H1 (cell line): ENCODE data around the gene CPA4. TPM values are rescaled to one million over a fixed set of nuclear protein-coding genes. Genes with fewer than 3 reads are reported as not detected.

Experiments used
- CTCF ChIA-PET: fragments of 300-600 bp; sonication (Branson Sonifier 250); formaldehyde crosslinking; loops from one replicate; lab custom pipeline; 2021; ENCODE audit not compliant: partially characterized antibody; lab: Charles Lee
- POLR2A ChIA-PET: fragments of 300-600 bp; sonication (Branson Sonifier 250); formaldehyde crosslinking; loops from one replicate; lab custom pipeline; 2021; ENCODE audit warnings: inconsistent platforms; ENCODE audit not compliant: partially characterized antibody; lab: Charles Lee
- DNase-seq, 2 experiments: peaks; one replicate each; pipeline versions ENCODE4 v3.0.0 to v3.0.0-alpha.2; 2010 to 2022; ENCODE audit warnings: low spot score in 2 of 2, low read depth in 1 of 2, mixed read lengths in 1 of 2
- FAIRE-seq: peaks from 2 replicates; lab custom pipeline; 2011; peaks lifted over from hg19 to GRCh38; lab: Jason Lieb, UNC
- H2AFZ ChIP-seq: 2 replicates; pipeline ENCODE4 v1.8.1; 2012; ENCODE audit warnings: low read length, inconsistent platforms
- H2AK5ac ChIP-seq: 2 replicates; pipeline ENCODE4 v1.6.1; 2013; ENCODE audit warnings: low read depth, low read length
- H2BK120ac ChIP-seq: replicated peaks from 2 replicates; pipeline ENCODE3; 2013; ENCODE audit warnings: low read depth, low read length, inconsistent platforms
- H2BK12ac ChIP-seq: 2 replicates; pipeline ENCODE4 v1.6.1; 2013; ENCODE audit warnings: low read depth, low read length
- H2BK15ac ChIP-seq: 2 replicates; pipeline ENCODE4 v1.6.1; 2013; ENCODE audit warnings: low read length
- H2BK20ac ChIP-seq: 2 replicates; pipeline ENCODE4 v1.6.1; 2013; ENCODE audit warnings: low read length
- H2BK5ac ChIP-seq: 2 replicates; pipeline ENCODE4 v1.6.1; 2013; ENCODE audit warnings: low read depth, low read length
- H3K14ac ChIP-seq: 2 replicates; pipeline ENCODE4 v1.6.1; 2013; ENCODE audit warnings: inconsistent platforms; ENCODE audit not compliant: insufficient read length
- H3K18ac ChIP-seq: 2 replicates; pipeline ENCODE4 v1.6.1; 2013; ENCODE audit warnings: low read length; ENCODE audit errors: extremely low read depth
- H3K23ac ChIP-seq: 2 replicates; pipeline ENCODE4 v1.6.1; 2013; ENCODE audit warnings: inconsistent platforms; ENCODE audit not compliant: insufficient read length
- H3K23me2 ChIP-seq: 2 replicates; pipeline ENCODE4 v1.6.1; 2013; ENCODE audit warnings: low read depth, low read length
- H3K27ac ChIP-seq: 2 replicates; pipeline ENCODE4 v1.6.1; 2011; ENCODE audit warnings: low read depth, low read length, inconsistent platforms
- H3K27me3 ChIP-seq, 4 experiments: replicated peaks in 1 of 4; 1 replicate in 1 of 4; 2 replicates in 3 of 4; pipeline versions ENCODE4 v1.6.1 to v1.8.1; 2011 to 2013; ENCODE audit warnings: low read length in 3 of 4, mild to moderate bottlenecking in 3 of 4, inconsistent platforms in 2 of 4, mixed read lengths in 2 of 4, moderate library complexity in 1 of 4; ENCODE audit not compliant: control insufficient read depth in 3 of 4, insufficient read depth in 3 of 4; ENCODE audit errors: extremely low read depth in 1 of 4
- H3K36me3 ChIP-seq, 4 experiments: 2 replicates each; pipeline versions ENCODE4 v1.6.1 to v1.8.1; 2011 to 2013; ENCODE audit warnings: mild to moderate bottlenecking in 4 of 4, low read length in 3 of 4, moderate library complexity in 2 of 4, control low read depth in 1 of 4, inconsistent platforms in 1 of 4; ENCODE audit not compliant: insufficient read depth in 4 of 4, control insufficient read depth in 2 of 4
- H3K4ac ChIP-seq: replicated peaks from 2 replicates; pipeline ENCODE3; 2013; ENCODE audit warnings: low read length, low read depth, mixed read lengths, inconsistent platforms; ENCODE audit not compliant: insufficient read length
- H3K4me1 ChIP-seq, 4 experiments: replicated peaks in 1 of 4; 1 replicate in 1 of 4; 2 replicates in 3 of 4; pipeline versions ENCODE4 v1.6.1 to v1.8.1; 2011 to 2013; ENCODE audit warnings: low read length in 3 of 4, inconsistent platforms in 2 of 4, mixed read lengths in 1 of 4; ENCODE audit not compliant: insufficient read depth in 4 of 4, control insufficient read depth in 3 of 4
- H3K4me2 ChIP-seq, 2 experiments: 2 replicates each; pipeline versions ENCODE4 v1.6.1 to v1.8.1; 2011 to 2013; ENCODE audit warnings: low read depth in 2 of 2, low read length in 2 of 2, control low read depth in 1 of 2, inconsistent platforms in 1 of 2, mild to moderate bottlenecking in 1 of 2; ENCODE audit not compliant: insufficient read depth in 1 of 2
- H3K4me3 ChIP-seq, 4 experiments: fragments of 200-600, 300-600 bp in 1 of 4; sonication (generic), shearing (Covaris generic), sonication (Bioruptor Twin) in 1 of 4; 2 replicates each; pipeline versions ENCODE4 v1.5.1 to v1.8.1; 2011 to 2016; ENCODE audit warnings: low read length in 4 of 4, low read depth in 3 of 4, control low read depth in 2 of 4, inconsistent platforms in 2 of 4, mild to moderate bottlenecking in 2 of 4, mixed read lengths in 1 of 4, moderate library complexity in 1 of 4; ENCODE audit not compliant: insufficient read depth in 2 of 4; ENCODE audit errors: extremely low read depth in 1 of 4
- H3K56ac ChIP-seq: replicated peaks from 2 replicates; pipeline ENCODE3; 2013; ENCODE audit warnings: low read depth, mild to moderate bottlenecking, mixed read lengths, low read length, inconsistent platforms; ENCODE audit not compliant: insufficient read length
- H3K79me1 ChIP-seq: 2 replicates; pipeline ENCODE4 v1.6.1; 2013; ENCODE audit warnings: low read depth, low read length, control low read depth
- H3K79me2 ChIP-seq, 2 experiments: 2 replicates each; pipeline versions ENCODE4 v1.6.1 to v1.8.1; 2012 to 2013; ENCODE audit warnings: low read length in 2 of 2, mild to moderate bottlenecking in 2 of 2, inconsistent platforms in 1 of 2; ENCODE audit not compliant: insufficient read depth in 2 of 2, control insufficient read depth in 1 of 2
- H3K9ac ChIP-seq, 4 experiments: replicated peaks in 1 of 4; 1 replicate in 1 of 4; 2 replicates in 3 of 4; pipeline versions ENCODE4 v1.6.1 to v1.8.1; 2011 to 2013; ENCODE audit warnings: low read depth in 3 of 4, low read length in 3 of 4, control low read depth in 2 of 4, mild to moderate bottlenecking in 2 of 4, moderate library complexity in 2 of 4, inconsistent platforms in 1 of 4; ENCODE audit errors: extremely low read depth in 1 of 4
- H3K9me3 ChIP-seq, 2 experiments: 2 replicates each; pipeline versions ENCODE4 v1.6.1 to v1.8.1; 2012 to 2013; ENCODE audit warnings: mild to moderate bottlenecking in 2 of 2, moderate library complexity in 2 of 2, control low read depth in 1 of 2, inconsistent platforms in 1 of 2, low read depth in 1 of 2, low read length in 1 of 2, mixed read lengths in 1 of 2; ENCODE audit not compliant: insufficient read depth in 2 of 2
- H4K20me1 ChIP-seq, 2 experiments: replicated peaks in 1 of 2; 2 replicates each; pipeline versions ENCODE3 to v1.8.1; 2011 to 2013; ENCODE audit warnings: inconsistent platforms in 2 of 2, low read length in 2 of 2, mild to moderate bottlenecking in 1 of 2; ENCODE audit not compliant: insufficient read depth in 2 of 2, control insufficient read depth in 1 of 2
- H4K5ac ChIP-seq: 2 replicates; pipeline ENCODE4 v1.6.1; 2013; ENCODE audit warnings: low read length, low read depth, mixed read lengths, inconsistent platforms; ENCODE audit not compliant: insufficient read length
- H4K8ac ChIP-seq: 2 replicates; pipeline ENCODE4 v1.8.0; 2013; ENCODE audit warnings: mild to moderate bottlenecking, moderate library complexity, low read length, inconsistent platforms; ENCODE audit not compliant: insufficient read depth; ENCODE audit errors: extremely low read depth
- H4K91ac ChIP-seq: replicated peaks from 2 replicates; pipeline ENCODE3; 2013; ENCODE audit warnings: low read length, mixed read lengths, inconsistent platforms; ENCODE audit not compliant: insufficient read length
- SP4 ChIP-seq: IDR thresholded peaks from 2 replicates; pipeline ENCODE4 v1.6.1; 2012; ENCODE audit warnings: low read length, inconsistent platforms
- SUZ12 ChIP-seq: fragments of 200-600 bp; sonication (generic); IDR thresholded peaks from 2 replicates; pipeline ENCODE4 v1.6.1; 2012; ENCODE audit warnings: mild to moderate bottlenecking, inconsistent platforms, low read length, moderate library complexity, mixed read lengths
- WGBS, 2 experiments: shearing (Covaris generic) in 1 of 2; methylation state at CpG; one replicate each; pipeline versions ENCODE4 v1.1.6 to v1.1.7; 2013 to 2015; ENCODE audit warnings: low lambda C conversion rate in 2 of 2, mixed read lengths in 2 of 2, inconsistent platforms in 1 of 2, low coverage in 1 of 2, missing lambda C conversion rate in 1 of 2; ENCODE audit not compliant: insufficient replicate concordance in 2 of 2, insufficient coverage in 1 of 2, insufficient read length in 1 of 2; ENCODE audit errors: extremely low coverage in 1 of 2, missing lambda C conversion rate in 1 of 2; 5-methylcytosine and 5-hydroxymethylcytosine counted together
- polyA plus RNA-seq, 7 experiments: library from polyadenylated mRNA; depleted of rRNA in 3 of 7; stranded (reverse) in 5 of 7; unstranded in 2 of 7; fragments of >200 nt in 5 of 7; fragments of 200-250 nt in 2 of 7; gene quantifications; 1 replicate in 5 of 7; 2 replicates in 1 of 7; 4 replicates in 1 of 7; pipeline versions ENCODE4 v1.2.1 to v1.2.3, GENCODE V29; 2011 to 2013; ENCODE audit warnings: missing spikeins in 2 of 7, mixed read lengths in 2 of 7
- total RNA-seq: library from RNA; stranded (reverse); fragmentation: NEBNext Ultra II Directional; extraction: Animal tissue kit (Norgen Biotek cat#: 25700); gene quantifications from 2 replicates; pipeline ENCODE4 v1.2.1, GENCODE V29; 2021

Gene CPA4
- total and polyA plus RNA-seq, 2 of the 8 experiments (the other 6 are each of a cell fraction or from before 2014, with no cell fraction given), result 0.03 TPM; not detected in 1

DNA sequence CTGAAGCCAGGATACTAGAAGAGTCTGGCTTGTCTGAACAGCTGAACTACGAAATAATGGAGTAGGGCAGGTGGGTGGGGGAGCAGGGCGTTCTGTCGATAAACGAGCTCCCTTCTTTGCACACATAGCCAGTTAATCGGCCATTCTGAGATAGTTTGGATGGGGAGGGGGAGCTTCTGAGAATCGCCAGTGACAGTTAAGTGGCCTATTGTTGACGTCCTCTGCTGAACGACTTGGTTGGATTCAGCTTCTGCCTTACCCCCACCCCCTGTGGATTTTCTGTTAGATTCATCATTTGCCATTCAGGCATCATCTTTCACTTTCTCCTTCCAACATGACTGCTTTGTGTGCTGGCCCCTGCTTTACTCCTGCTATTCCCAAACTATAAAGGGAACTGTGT is 52.2 kb downstream of the CPA4 start:
- Histone ChIP-seq H3K9ac (no peak overlapping the region), H3K79me2 (no peaks in the 10 kb centered on the region), H3K79me1 (no peaks in the 10 kb centered on the region), H4K8ac (no peak overlapping the region), H3K4me2 (peak overlapping the region; percentile 16 to 34; a peak in 2 of 4 replicates), H2AFZ (0 out of 2 replicates have a peak overlapping the region, but pooled peaks have one; percentile 21), H2BK12ac (no peak overlapping the region), H2BK20ac (no peak overlapping the region; the same call in 1 of the 2 replicates), H2BK15ac (no peak overlapping the region), H3K4me1 (peaks cover 2 to 7% (median 3%) of the 10 kb centered on the region in 4 experiments), H4K20me1 (no peaks in the 10 kb centered on the region), H3K56ac (no peak overlapping the region), H3K4ac (no peak overlapping the region), H2BK120ac (no peak overlapping the region), H3K14ac (no peak overlapping the region), H3K9me3 (no peaks in the 10 kb centered on the region), H3K23ac (no peak overlapping the region), H3K27me3 (no peaks in the 10 kb centered on the region), H2BK5ac (no peak overlapping the region), H4K5ac (peak overlapping the region; percentile 16), H2AK5ac (no peak overlapping the region), H3K4me3 (peak overlapping the region in 1 of 4 experiments; percentile 10; a peak in 2 of 8 replicates), H4K91ac (no peak overlapping the region), H3K18ac (no peak overlapping the region), H3K23me2 (no peaks in the 10 kb centered on the region), H3K36me3 (no peaks in the 10 kb centered on the region), H3K27ac (no peak overlapping the region; the same call in 1 of the 2 replicates)
- FAIRE-seq, result no peak
- 59% methylated on average over 7 of the region's 8 CpGs; no CpG with 5 or more reads in 1 of the 2 experiments for WGBS, 2 experiments
- TF ChIP-seq SUZ12, result no peak
- no peak for TF ChIP-seq SP4
- CTCF ChIA-PET, result interaction anchor here (1.4 to 3.0 kb wide), 3 partner anchors 8 to 67 kb away, joined by 3 to 12 read pairs (median 4); partner anchors contain the start of gene CPA1
- POLR2A ChIA-PET, result interaction anchor here (0.6 to 1.6 kb wide), 3 partner anchors 11 to 52 kb away, joined by 3 to 4 read pairs (median 3); partner anchors contain the start of gene CPA4
- DNase-seq, result no peak
